ENCODE data around the gene OR8K5.
"Not testable (repeated sequence)": the region's sequence is repeated elsewhere in the genome, so short reads cannot be mapped to it uniquely, and the experiment has no call there.

Gene OR8K5

GRCh38 chr11:56160217-56160616, at the start of gene OR8K5:
OR8K5 (minus strand) TSS chr11:56160317; CDS start chr11:56160317, 0 bp downstream.
- Mint-ChIP-seq H3K27me3 (no peaks in the 10 kb centered on the region), H3K4me3 (no peak within 1 kb of the TSS), H3K4me1 (ENCODE audit: low read depth) (no peaks in the 10 kb centered on the region), H3K36me3 (ENCODE audit: low read depth) (no peaks in the 10 kb centered on the region), H3K27ac (no peak within 1 kb of the TSS), H3K9me3 (peaks cover 31% of the 10 kb centered on the region)
- no peak for DNase-seq

- Mint-ChIP-seq H3K27me3 (no peaks in the 10 kb centered on the region), H3K4me3 (no peak overlapping the region), H3K9me3 (peaks cover 23% of the 10 kb centered on the region), H3K27ac (no peak overlapping the region), H3K36me3 (ENCODE audit: low read depth) (no peaks in the 10 kb centered on the region), H3K4me1 (ENCODE audit: low read depth) (no peaks in the 10 kb centered on the region)
- no peak for DNase-seq
These were observed 47.7 kb upstream of the OR8K5 start for GRCh38 chr11:56207790-56208189.

DNA sequence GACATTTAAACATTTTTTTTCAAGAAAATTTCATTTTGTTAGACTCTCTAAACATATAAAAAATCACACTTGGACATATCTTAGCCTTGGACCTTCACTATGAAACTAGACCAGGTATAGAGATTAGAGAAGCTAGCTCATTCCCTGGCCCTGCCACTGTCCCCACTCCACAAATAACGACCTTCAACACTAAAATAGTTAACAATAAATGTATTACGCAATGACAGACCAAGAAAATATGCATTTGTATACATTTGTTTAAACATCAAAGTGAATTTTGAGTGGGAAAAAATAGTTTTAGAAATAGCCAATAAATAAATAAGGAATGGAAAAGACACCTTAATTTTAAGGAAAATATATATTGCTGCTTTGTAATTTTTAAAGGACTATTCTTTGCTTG, 37.2 kb upstream of the OR8K5 start:
- Mint-ChIP-seq H3K4me1 (ENCODE audit: low read depth) (no peaks in the 10 kb centered on the region), H3K27ac (no peak overlapping the region), H3K4me3 (no peak overlapping the region), H3K36me3 (ENCODE audit: low read depth) (no peaks in the 10 kb centered on the region), H3K27me3 (no peaks in the 10 kb centered on the region), H3K9me3 (peaks cover 7% of the 10 kb centered on the region)
- no peak for DNase-seq

DNA sequence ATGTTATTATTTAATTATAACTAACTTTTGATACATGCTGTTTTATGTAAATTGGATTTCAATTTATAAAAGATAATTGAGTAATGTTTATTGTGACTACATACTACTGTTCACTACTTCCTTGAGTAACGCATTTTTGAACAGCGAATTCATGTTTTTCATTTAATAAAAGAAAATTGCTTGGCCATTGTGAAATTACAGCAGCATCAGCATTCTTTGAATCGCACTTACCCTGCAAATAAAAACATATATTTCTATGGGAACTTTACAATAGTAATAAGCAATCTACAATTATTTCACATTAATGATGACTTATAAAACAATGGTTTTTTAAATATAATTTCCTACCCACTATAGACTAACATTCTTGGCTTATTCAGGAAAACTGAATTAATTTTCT, 36.6 kb upstream of the OR8K5 start:
- Mint-ChIP-seq H3K27me3 (no peaks in the 10 kb centered on the region), H3K27ac (no peak overlapping the region), H3K4me3 (no peak overlapping the region), H3K4me1 (ENCODE audit: low read depth) (no peaks in the 10 kb centered on the region), H3K9me3 (peaks cover 7% of the 10 kb centered on the region), H3K36me3 (ENCODE audit: low read depth) (no peaks in the 10 kb centered on the region)
- no peak for DNase-seq

DNA sequence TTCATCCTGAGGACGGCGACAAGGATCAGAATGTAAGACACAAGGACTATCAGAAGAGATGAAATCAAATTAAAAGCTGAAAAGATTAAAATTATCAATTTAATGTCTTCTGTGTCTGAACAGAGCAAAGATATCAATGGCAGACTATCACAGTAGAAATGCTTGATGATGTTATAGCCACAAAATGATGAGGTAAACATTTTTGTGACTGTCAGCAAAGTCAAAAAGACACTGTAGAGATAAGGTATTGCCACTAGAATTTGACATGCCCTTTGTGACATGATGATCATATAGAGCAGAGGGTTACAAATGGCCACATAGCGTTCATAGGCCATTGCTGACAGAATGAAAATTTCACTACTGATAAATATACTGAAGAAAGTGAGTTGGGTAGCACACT, 28.5 kb upstream of the OR8K5 start:
- DNase-seq, result no peak
- no peak overlapping the region for H3K4me3 Mint-ChIP-seq
- H3K9me3 Mint-ChIP-seq, result peaks cover 23% of the 10 kb centered on the region
- no peak overlapping the region for H3K27ac Mint-ChIP-seq
- H3K36me3 Mint-ChIP-seq (ENCODE audit: low read depth), result no peaks in the 10 kb centered on the region
- no peaks in the 10 kb centered on the region for H3K27me3 Mint-ChIP-seq
- no peaks in the 10 kb centered on the region for H3K4me1 Mint-ChIP-seq (ENCODE audit: low read depth)

DNA sequence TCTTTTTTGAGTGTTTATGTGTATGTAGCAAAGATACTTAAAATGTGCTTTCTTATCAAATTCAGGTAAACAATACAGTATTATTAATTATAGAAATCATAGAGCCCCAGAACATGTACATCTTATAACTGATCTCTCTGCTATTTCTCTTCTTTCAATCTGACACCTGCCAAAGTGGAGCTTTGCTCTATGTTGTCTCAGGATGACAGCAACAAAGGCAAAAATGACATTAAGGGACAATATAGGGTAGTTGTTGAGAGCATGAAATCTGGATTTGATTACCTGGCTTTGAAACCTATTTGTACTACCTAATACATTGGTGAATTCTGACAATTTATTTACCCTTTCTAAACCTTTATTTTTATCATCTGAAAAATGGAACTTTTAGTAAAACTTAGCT, 23.3 kb upstream of the OR8K5 start:
- H3K9me3 Mint-ChIP-seq, result peaks cover 26% of the 10 kb centered on the region
- no peaks in the 10 kb centered on the region for H3K4me1 Mint-ChIP-seq (ENCODE audit: low read depth)
- no peaks in the 10 kb centered on the region for H3K36me3 Mint-ChIP-seq (ENCODE audit: low read depth)
- H3K4me3 Mint-ChIP-seq, result no peak overlapping the region
- H3K27me3 Mint-ChIP-seq, result no peaks in the 10 kb centered on the region
- H3K27ac Mint-ChIP-seq, result no peak overlapping the region
- DNase-seq, result no peak

- Mint-ChIP-seq H3K27me3 (no peaks in the 10 kb centered on the region), H3K27ac (no peak within 1 kb of the TSS), H3K9me3 (peaks cover 11% of the 10 kb centered on the region), H3K4me1 (ENCODE audit: low read depth) (no peaks in the 10 kb centered on the region), H3K4me3 (no peak within 1 kb of the TSS), H3K36me3 (ENCODE audit: low read depth) (no peaks in the 10 kb centered on the region)
- no peak for DNase-seq
These were observed 16.2 kb upstream of the OR8K5 start, which contains the start of gene OR5J2 for GRCh38 chr11:56176318-56176717. OR5J2 (plus strand) TSS chr11:56176618; CDS start chr11:56176618, 0 bp downstream.

DNA sequence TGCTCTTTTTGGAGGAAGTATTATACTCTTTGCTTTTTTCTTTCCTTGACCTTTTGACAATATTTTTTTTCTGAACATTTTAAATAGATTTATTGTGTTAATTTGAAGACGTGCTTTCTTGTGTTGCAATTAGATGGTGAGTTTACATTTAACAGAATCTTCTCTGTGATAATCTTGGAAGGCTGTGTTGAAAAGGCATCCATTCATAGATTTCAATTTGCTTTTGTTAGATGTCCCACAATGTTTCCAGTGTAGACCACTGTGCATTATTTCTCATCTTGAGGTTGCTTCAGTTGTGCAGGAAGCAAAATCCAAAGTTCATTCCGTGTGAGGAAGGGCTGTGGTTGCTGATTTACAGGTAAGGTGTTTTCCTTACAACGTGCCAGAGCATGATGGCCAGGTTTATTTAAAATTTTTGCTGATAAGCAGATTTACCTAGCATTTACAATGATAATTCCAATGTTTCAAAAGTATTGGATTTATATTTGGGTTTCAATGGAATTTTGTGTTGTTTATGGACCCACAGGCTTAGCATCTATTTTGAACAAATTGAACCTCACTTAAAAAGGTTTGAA, 12.2 kb upstream of the OR8K5 start:
- Mint-ChIP-seq H3K9me3 (peaks cover 12% of the 10 kb centered on the region), H3K27ac (no peak overlapping the region), H3K4me1 (ENCODE audit: low read depth) (no peaks in the 10 kb centered on the region), H3K27me3 (no peaks in the 10 kb centered on the region), H3K36me3 (ENCODE audit: low read depth) (no peaks in the 10 kb centered on the region), H3K4me3 (no peak overlapping the region)
- DNase-seq, result no peak

GRCh38 chr11:56163804-56164203, 3.7 kb upstream of the OR8K5 start:
- Mint-ChIP-seq H3K4me3 (no peak overlapping the region), H3K27me3 (no peaks in the 10 kb centered on the region), H3K4me1 (ENCODE audit: low read depth) (no peaks in the 10 kb centered on the region), H3K9me3 (peaks cover 23% of the 10 kb centered on the region), H3K27ac (no peak overlapping the region), H3K36me3 (ENCODE audit: low read depth) (no peaks in the 10 kb centered on the region)
- no peak for DNase-seq

DNA sequence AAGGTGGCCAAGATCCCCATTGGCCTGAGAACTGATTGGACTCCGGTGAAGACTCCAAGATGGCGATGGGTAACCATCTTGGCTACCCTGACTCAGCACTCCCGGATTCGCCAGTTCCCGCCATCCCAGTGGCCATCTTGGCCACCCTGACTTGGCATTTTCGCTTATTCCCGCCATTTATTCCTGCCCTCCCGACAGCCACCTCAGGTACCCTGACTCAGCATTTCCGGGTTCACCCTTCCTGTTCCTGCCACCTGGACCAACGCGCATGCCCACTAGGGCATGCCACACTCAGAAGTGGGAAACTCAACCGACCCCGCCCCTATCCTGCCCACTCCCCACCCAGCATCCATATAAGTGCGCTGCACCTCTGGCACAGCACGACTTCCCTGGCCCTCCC, 7.8 kb downstream of the OR8K5 start:
- no peak for DNase-seq
- Mint-ChIP-seq H3K36me3 (ENCODE audit: low read depth) (no peaks in the 10 kb centered on the region), H3K27ac (no peak overlapping the region)

GRCh38 chr11:56151376-56151775, 8.7 kb downstream of the OR8K5 start:
- H3K27me3 Mint-ChIP-seq, result no peaks in the 10 kb centered on the region
- H3K9me3 Mint-ChIP-seq, result peaks cover 30% of the 10 kb centered on the region
- H3K4me3 Mint-ChIP-seq, result no peak overlapping the region
- H3K4me1 Mint-ChIP-seq (ENCODE audit: low read depth), result no peaks in the 10 kb centered on the region
- no peak for DNase-seq
- H3K36me3 Mint-ChIP-seq (ENCODE audit: low read depth), result no peaks in the 10 kb centered on the region
- no peak overlapping the region for H3K27ac Mint-ChIP-seq

More for the DNA sequence above, 7.8 kb downstream of the OR8K5 start:
- Mint-ChIP-seq H3K4me3 (no peak overlapping the region), H3K27me3 (no peaks in the 10 kb centered on the region), H3K4me1 (ENCODE audit: low read depth) (no peaks in the 10 kb centered on the region), H3K9me3 (peaks cover 35% of the 10 kb centered on the region)

- peaks cover 14% of the 10 kb centered on the region for H3K9me3 Mint-ChIP-seq
- DNase-seq; H3K27me3 Mint-ChIP-seq; H3K4me1 Mint-ChIP-seq (ENCODE audit: low read depth); H3K36me3 Mint-ChIP-seq (ENCODE audit: low read depth); H3K4me3 Mint-ChIP-seq; H3K27ac Mint-ChIP-seq: not testable (repeated sequence)
These were observed 16.4 kb downstream of the OR8K5 start for GRCh38 chr11:56143681-56144080.

DNA sequence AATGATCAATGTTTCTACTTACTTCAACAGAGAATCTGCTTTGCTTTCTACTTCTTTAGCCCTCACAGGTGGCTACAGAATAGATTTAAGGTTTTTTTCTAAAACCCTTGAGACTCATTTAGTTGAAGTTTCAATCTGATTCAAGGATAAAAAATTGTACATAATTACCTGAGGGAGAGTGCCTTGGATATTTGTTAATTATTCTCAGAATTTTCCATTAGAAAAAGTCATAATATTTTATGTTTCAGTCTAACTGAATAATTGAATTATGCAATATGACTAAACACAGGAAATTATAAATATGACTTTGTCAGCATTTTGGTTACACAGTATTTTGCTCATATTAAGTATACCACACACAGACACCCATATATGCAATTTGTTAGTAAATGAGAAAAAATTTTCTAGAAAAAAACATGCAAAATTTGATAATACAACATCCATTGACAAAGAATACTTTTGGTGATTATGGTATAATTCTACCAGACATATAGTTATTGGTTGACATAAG, 19.9 kb downstream of the OR8K5 start, which contains the start of gene OR8J3:
Gene OR8J3 (minus strand): TSS at position 51 of the 511 bp plus-strand sequence. CDS start 2,483 bp downstream, outside the sequence.
- Mint-ChIP-seq H3K27me3 (no peaks in the 10 kb centered on the region), H3K4me1 (ENCODE audit: low read depth) (no peaks in the 10 kb centered on the region), H3K27ac (no peak within 1 kb of the TSS), H3K36me3 (ENCODE audit: low read depth) (no peaks in the 10 kb centered on the region), H3K9me3 (peaks cover 25% of the 10 kb centered on the region), H3K4me3 (no peak within 1 kb of the TSS)
- no peak for DNase-seq

DNA sequence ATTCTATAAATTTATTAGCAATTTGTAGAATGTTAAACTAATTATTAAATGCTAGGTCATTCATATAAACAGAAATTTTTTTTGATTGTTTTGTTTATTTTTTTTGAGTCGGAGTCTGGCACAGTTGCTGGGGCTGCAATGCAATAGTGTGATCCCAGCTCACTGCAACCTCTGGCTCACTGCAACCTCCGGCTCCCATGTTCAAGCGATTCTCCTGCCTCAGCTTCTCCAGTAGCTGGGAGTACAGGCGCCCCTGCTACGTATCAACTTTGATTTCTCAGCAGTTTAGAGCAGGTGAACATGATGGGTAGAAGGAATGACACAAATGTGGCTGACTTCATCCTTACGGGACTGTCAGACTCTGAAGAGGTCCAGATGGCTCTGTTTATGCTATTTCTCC, 38.0 kb downstream of the OR8K5 start, which contains the start of gene OR8H3:
Gene OR8H3 (plus strand): TSS at position 301 of the 400 bp plus-strand sequence. CDS start 0 bp downstream, at position 301.
- Mint-ChIP-seq H3K36me3 (ENCODE audit: low read depth) (no peaks in the 10 kb centered on the region), H3K4me1 (ENCODE audit: low read depth) (no peaks in the 10 kb centered on the region)

More for the DNA sequence above, 38.0 kb downstream of the OR8K5 start, which contains the start of gene OR8H3:
- H3K4me3 Mint-ChIP-seq, result no peak within 1 kb of the TSS
- no peaks in the 10 kb centered on the region for H3K27me3 Mint-ChIP-seq
- no peak within 1 kb of the TSS for H3K27ac Mint-ChIP-seq
- DNase-seq, result no peak
- H3K9me3 Mint-ChIP-seq, result peaks cover 16% of the 10 kb centered on the region

Data from activated T-cell treated with anti-CD3 and anti-CD28 coated beads, Interleukin-2, amount 50 U/mL, for 24 hours (primary cell).